ENCODE results near the gene ZNF610. TPM values are rescaled to one million over a fixed set of nuclear protein-coding genes. Genes with fewer than 3 reads are reported as not detected.

The ZNF610 gene
- total RNA-seq (2016; rRNA removed; fragmentation: Illumina TruSeq; extraction: Trizol): 0.60 and 0.69 TPM in 2 replicates
- not detected in 2 replicates for total RNA-seq (2016; cell fraction: cytosol; rRNA removed; fragmentation: Illumina TruSeq; extraction: Trizol; ENCODE audit: low read depth)
- 0.28 and 0.70 TPM in 2 replicates for total RNA-seq (2016; cell fraction: insoluble cytoplasmic fraction; rRNA removed; fragmentation: Illumina TruSeq; extraction: Trizol)
- 0.28 and 0.72 TPM in 2 replicates for total RNA-seq (2016; cell fraction: membrane; rRNA removed; fragmentation: Illumina TruSeq; extraction: Trizol)
- 0.47 and 0.84 TPM in 2 replicates for total RNA-seq (2016; cell fraction: nucleus; rRNA removed; fragmentation: Illumina TruSeq; extraction: Trizol)
- polyA plus RNA-seq (2011; rRNA removed): 0.32 and 0.47 TPM in 2 replicates
- polyA plus RNA-seq (2011; cell fraction: cytosol; rRNA removed): 0.28 and 0.31 TPM in 2 replicates
- 0.58 and 0.64 TPM in 2 replicates for polyA plus RNA-seq (2011; cell fraction: nucleus; rRNA removed)
- 0.36 and 0.78 TPM in 2 replicates for polyA plus RNA-seq (2012)
- polyA plus RNA-seq (2016; cell fraction: cytosol; fragmentation: Illumina TruSeq; extraction: Trizol; ENCODE audit: low read depth): 0.03 TPM in 1 of 2 replicates, not detected in the other
- 0.38 and 0.53 TPM in 2 replicates for polyA plus RNA-seq (2016; cell fraction: insoluble cytoplasmic fraction; fragmentation: Illumina TruSeq; extraction: Trizol; ENCODE audit: low read depth)
- polyA plus RNA-seq (2016; cell fraction: membrane; fragmentation: Illumina TruSeq; extraction: Trizol; ENCODE audit: low read depth): 0.21 TPM in 1 of 2 replicates, not detected in the other
- polyA plus RNA-seq (2016; cell fraction: nucleus; fragmentation: Illumina TruSeq; extraction: Trizol; ENCODE audit: insufficient read depth, low read depth): 0.29 and 0.41 TPM in 2 replicates
- polyA minus RNA-seq (2011; rRNA and poly(A)+ RNA removed; ENCODE audit: low replicate concordance): 0.44 TPM in 1 of 2 replicates, not detected in the other
- 0.49 TPM in 1 of 2 replicates, not detected in the other for polyA minus RNA-seq (2011; cell fraction: cytosol; rRNA and poly(A)+ RNA removed)
- 1.4 and 1.5 TPM in 2 replicates for polyA minus RNA-seq (2011; cell fraction: nucleus; rRNA and poly(A)+ RNA removed)
- percentile 36 among the genes with signal in this experiment for Bru-seq, nascent RNA
- percentile 28 among the genes with signal in this experiment for BruChase-seq, experiment 1, labeled RNA remaining after a 6-hour chase
- percentile 31 among the genes with signal in this experiment for BruChase-seq, experiment 2, labeled RNA remaining after a 2-hour chase
- long read RNA-seq, experiment 1: 0 reads
- long read RNA-seq, experiment 2, partial matches to known transcripts: 1 of 1 reads
- long read RNA-seq, experiment 2, other reads (novel, unspliced or antisense): 0 of 1 reads

GRCh38 chr19:52336117-52336790 is at the start of gene ZNF610:
TSS of gene ZNF610 (plus strand) at chr19:52336243. CDS start at chr19:52349173, 12,930 bp downstream.
- peak within 1 kb of the TSS; percentile 61 for H3K4me2 ChIP-seq (ENCODE audit: low read depth, low read length)
- peak within 1 kb of the TSS; percentile 64 to 79 (median 72) for H3K4me3 ChIP-seq (replicated peaks in 1 of 3; ENCODE audit: insufficient read depth in 1 of 3, low read depth in 2 of 3, low read length in 3 of 3)
- H3K27me3 ChIP-seq (ENCODE audit: control insufficient read depth in 1 of 2, insufficient read depth in 2 of 2, low read length in 2 of 2): no peaks in the 10 kb centered on the region
- intact Hi-C loops (cut with micrococcal nuclease; ENCODE audit: unreplicated experiment) (no loop called here), in situ Hi-C loops (cut with HindIII; ENCODE audit: extremely low pct_ligation_motif_present, low pct_unique_long_range_greater_than_20kb) (no loop called here)
- H3K36me3 ChIP-seq (replicated peaks in 1 of 2; ENCODE audit: control insufficient read depth in 1 of 2, insufficient read depth in 2 of 2, low read length in 2 of 2): no peaks in the 10 kb centered on the region
- H3K79me2 ChIP-seq (ENCODE audit: insufficient read depth, low read length): no peaks in the 10 kb centered on the region
- peak; percentile 83 for ATAC-seq
- TSS peak; percentile 78 for BruUV-seq (replicated peaks)
- no peaks in the 10 kb centered on the region for H4K20me1 ChIP-seq (ENCODE audit: insufficient read depth, low read length)
- ChIA-PET CTCF (ENCODE audit: low intra/inter-chr PET ratio, low total read pairs) (no interaction called here), POLR2A (no interaction called here)
- H3K27ac ChIP-seq (ENCODE audit: extremely low read length, insufficient read depth, low read length): peak within 1 kb of the TSS; percentile 48
- no peaks in the 10 kb centered on the region for H3K4me1 ChIP-seq (ENCODE audit: insufficient read depth, low read length)
- H3K9ac ChIP-seq (ENCODE audit: insufficient read depth, low read depth, low read length): peak within 1 kb of the TSS; percentile 72
- DNase-seq (ENCODE audit: low spot score): peak; percentile 59
- WGBS (ENCODE audit: low lambda C conversion rate): 41% methylated on average over 51 of the region's 55 CpGs
- no peak for FAIRE-seq
- no peak within 1 kb of the TSS for H2AFZ ChIP-seq (ENCODE audit: low read length)
- peaks cover 58% of the 10 kb centered on the region for H3K9me3 ChIP-seq (ENCODE audit: low read length)
- no peak for TF ChIP-seq TOPORS (CRISPR knock-in tag; IDR thresholded peaks at IDR 0.05)
- 0 out of 2 replicates have a peak, but pooled peaks have one; percentile 27 for TF ChIP-seq PHF21A (CRISPR knock-in tag; IDR thresholded peaks at IDR 0.05)
- TF ChIP-seq ZSCAN25 (CRISPR knock-in tag; IDR thresholded peaks at IDR 0.05): no peak
- no peak for TF ChIP-seq SMARCE1 (IDR thresholded peaks at IDR 0.05; ENCODE audit: borderline replicate concordance)
- no peak for TF ChIP-seq ZNF503 (CRISPR knock-in tag; IDR thresholded peaks at IDR 0.05)
- TF ChIP-seq MTF2 (CRISPR knock-in tag; IDR thresholded peaks at IDR 0.05; ENCODE audit: borderline replicate concordance): no peak
- no peak for TF ChIP-seq RBM22 (optimal IDR thresholded peaks at IDR 0.05; ENCODE audit: low read length)
- no peak for TF ChIP-seq ZBTB38 (CRISPR knock-in tag; IDR thresholded peaks at IDR 0.05)
- no peak for TF ChIP-seq ZSCAN31 (CRISPR knock-in tag; IDR thresholded peaks at IDR 0.05; ENCODE audit: low read depth)
- no peak for TF ChIP-seq MEF2D (CRISPR knock-in tag; IDR thresholded peaks at IDR 0.05)
- TF ChIP-seq, protein P1, sequence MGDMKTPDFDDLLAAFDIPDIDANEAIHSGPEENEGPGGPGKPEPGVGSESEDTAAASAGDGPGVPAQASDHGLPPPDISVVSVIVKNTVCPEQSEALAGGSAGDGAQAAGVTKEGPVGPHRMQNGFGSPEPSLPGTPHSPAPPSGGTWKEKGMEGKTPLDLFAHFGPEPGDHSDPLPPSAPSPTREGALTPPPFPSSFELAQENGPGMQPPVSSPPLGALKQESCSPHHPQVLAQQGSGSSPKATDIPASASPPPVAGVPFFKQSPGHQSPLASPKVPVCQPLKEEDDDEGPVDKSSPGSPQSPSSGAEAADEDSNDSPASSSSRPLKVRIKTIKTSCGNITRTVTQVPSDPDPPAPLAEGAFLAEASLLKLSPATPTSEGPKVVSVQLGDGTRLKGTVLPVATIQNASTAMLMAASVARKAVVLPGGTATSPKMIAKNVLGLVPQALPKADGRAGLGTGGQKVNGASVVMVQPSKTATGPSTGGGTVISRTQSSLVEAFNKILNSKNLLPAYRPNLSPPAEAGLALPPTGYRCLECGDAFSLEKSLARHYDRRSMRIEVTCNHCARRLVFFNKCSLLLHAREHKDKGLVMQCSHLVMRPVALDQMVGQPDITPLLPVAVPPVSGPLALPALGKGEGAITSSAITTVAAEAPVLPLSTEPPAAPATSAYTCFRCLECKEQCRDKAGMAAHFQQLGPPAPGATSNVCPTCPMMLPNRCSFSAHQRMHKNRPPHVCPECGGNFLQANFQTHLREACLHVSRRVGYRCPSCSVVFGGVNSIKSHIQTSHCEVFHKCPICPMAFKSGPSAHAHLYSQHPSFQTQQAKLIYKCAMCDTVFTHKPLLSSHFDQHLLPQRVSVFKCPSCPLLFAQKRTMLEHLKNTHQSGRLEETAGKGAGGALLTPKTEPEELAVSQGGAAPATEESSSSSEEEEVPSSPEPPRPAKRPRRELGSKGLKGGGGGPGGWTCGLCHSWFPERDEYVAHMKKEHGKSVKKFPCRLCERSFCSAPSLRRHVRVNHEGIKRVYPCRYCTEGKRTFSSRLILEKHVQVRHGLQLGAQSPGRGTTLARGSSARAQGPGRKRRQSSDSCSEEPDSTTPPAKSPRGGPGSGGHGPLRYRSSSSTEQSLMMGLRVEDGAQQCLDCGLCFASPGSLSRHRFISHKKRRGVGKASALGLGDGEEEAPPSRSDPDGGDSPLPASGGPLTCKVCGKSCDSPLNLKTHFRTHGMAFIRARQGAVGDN (CRISPR knock-in tag; IDR thresholded peaks at IDR 0.05): peak; percentile 41
- no peak for TF ChIP-seq HDAC2 (CRISPR knock-in tag; IDR thresholded peaks at IDR 0.05)
- no peak for TF ChIP-seq KDM4B (CRISPR knock-in tag; IDR thresholded peaks at IDR 0.05)
- TF ChIP-seq KLF16 (CRISPR knock-in tag; IDR thresholded peaks at IDR 0.05): no peak

All from HepG2 (cell line).